ENCODE results near the gene PAM. TPM values are rescaled to one million over a fixed set of nuclear protein-coding genes. Genes with fewer than 3 reads are reported as not detected.

Gene PAM
- total RNA-seq, 2 experiments from 2014 or later: 63.4 to 65.8 TPM

GRCh38 chr5:102986074-102986473 is 231.0 kb downstream of the PAM start:
- ChIA-PET POLR2A (no interaction called here), CTCF (no interaction called here)
- ATAC-seq (no peak), DNase-seq (no peak)
- peaks cover 19% of the 10 kb centered on the region for H3K36me3 Mint-ChIP-seq (ENCODE audit: low read depth)
- no peak overlapping the region for H3K4me3 Mint-ChIP-seq
- no peak for TF ChIP-seq CTCF (IDR thresholded peaks at IDR 0.05)
- peaks cover 7% of the 10 kb centered on the region for H3K9me3 Mint-ChIP-seq
- H3K27me3 Mint-ChIP-seq: no peaks in the 10 kb centered on the region
- H3K27ac Mint-ChIP-seq: no peak overlapping the region
- intact Hi-C loops (cut with micrococcal nuclease): no loop called here
- H3K4me1 Mint-ChIP-seq (ENCODE audit: low read depth): no peaks in the 10 kb centered on the region

DNA sequence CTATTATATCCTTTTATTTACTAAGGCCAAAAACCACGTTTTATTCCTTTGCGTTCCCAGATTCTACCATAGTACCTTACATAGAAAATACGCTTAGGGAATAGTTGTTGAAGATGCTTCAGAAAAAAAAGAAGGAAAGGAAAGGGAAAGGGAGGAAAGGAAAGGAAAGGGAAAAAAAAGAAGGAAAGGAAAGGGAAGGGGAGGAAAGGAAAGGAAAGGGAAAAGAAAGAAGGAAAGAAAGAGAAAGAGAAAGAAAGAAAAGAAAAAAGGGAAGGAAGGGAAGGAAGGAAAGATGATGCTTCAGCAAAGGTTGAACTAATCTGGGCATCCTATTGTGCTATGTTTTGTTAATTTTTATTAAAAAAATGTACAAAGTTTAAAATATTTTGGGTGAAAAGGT is 233.4 kb downstream of the PAM start:
- ChIA-PET POLR2A (no interaction called here), CTCF (interaction anchor here (1.8 kb wide), 1 partner anchor 307 kb away, joined by 5 read pairs; no protein-coding TSS in a partner anchor)
- TF ChIP-seq CTCF (IDR thresholded peaks at IDR 0.05): no peak
- no peak overlapping the region for H3K4me3 Mint-ChIP-seq
- no peak for DNase-seq
- peaks cover 6% of the 10 kb centered on the region for H3K36me3 Mint-ChIP-seq (ENCODE audit: low read depth)
- intact Hi-C loops (cut with micrococcal nuclease): no loop called here
- H3K4me1 Mint-ChIP-seq (ENCODE audit: low read depth): no peaks in the 10 kb centered on the region
- H3K27ac Mint-ChIP-seq: no peak overlapping the region
- peaks cover 2% of the 10 kb centered on the region for H3K9me3 Mint-ChIP-seq
- ATAC-seq: no peak
- no peaks in the 10 kb centered on the region for H3K27me3 Mint-ChIP-seq

- no peaks in the 10 kb centered on the region for H3K9me3 Mint-ChIP-seq
- no peaks in the 10 kb centered on the region for H3K27me3 Mint-ChIP-seq
- peaks cover 14% of the 10 kb centered on the region for H3K36me3 Mint-ChIP-seq (ENCODE audit: low read depth)
- H3K4me1 Mint-ChIP-seq (ENCODE audit: low read depth): no peaks in the 10 kb centered on the region
- no peak overlapping the region for H3K4me3 Mint-ChIP-seq
- no peak overlapping the region for H3K27ac Mint-ChIP-seq
- ATAC-seq: no peak
- intact Hi-C loops (cut with micrococcal nuclease): no loop called here
- no peak for TF ChIP-seq CTCF (IDR thresholded peaks at IDR 0.05)
- no peak for DNase-seq
- ChIA-PET CTCF (no interaction called here), POLR2A (no interaction called here)
Observed at GRCh38 chr5:102991802-102992201, 236.7 kb downstream of the PAM start.

DNA sequence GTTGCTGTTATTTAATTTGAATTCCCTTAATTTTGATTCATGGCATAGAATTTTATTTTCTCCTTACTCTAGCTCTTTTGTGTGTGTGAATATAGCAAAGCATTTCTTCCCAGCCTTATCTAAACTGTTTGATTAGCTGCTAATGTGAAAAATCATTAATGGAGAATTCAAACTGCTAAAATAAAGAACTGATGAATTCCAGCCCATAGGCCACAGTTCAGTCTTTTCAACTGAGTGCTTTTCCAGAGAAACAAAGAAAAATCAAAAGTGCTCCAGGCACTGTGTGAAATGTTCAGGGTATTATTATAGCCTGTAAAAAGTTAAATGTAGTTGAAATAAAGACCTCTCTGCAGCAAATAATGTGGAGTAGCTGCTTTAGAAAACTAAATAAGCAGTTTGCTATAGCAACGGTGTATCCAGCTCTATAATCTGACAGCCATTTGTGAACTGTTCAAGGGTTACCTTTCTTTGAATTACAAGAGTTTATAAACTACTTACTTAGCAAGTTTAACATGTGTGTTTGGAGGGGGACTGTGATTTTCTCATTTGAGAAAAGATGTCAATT is 241.0 kb downstream of the PAM start:
- ATAC-seq (no peak), DNase-seq (no peak)
- Mint-ChIP-seq H3K4me1 (ENCODE audit: low read depth) (no peaks in the 10 kb centered on the region), H3K36me3 (ENCODE audit: low read depth) (peaks cover 21% of the 10 kb centered on the region), H3K27me3 (no peaks in the 10 kb centered on the region), H3K9me3 (no peaks in the 10 kb centered on the region), H3K27ac (no peak overlapping the region), H3K4me3 (no peak overlapping the region)
- TF ChIP-seq CTCF (IDR thresholded peaks at IDR 0.05): no peak
- ChIA-PET POLR2A (no interaction called here), CTCF (interaction anchor here (1.4 to 1.5 kb wide), 2 partner anchors 144 to 215 kb away, joined by 4 read pairs; no protein-coding TSS in a partner anchor)
- intact Hi-C loops (cut with micrococcal nuclease): no loop called here

- Mint-ChIP-seq H3K4me3 (no peak overlapping the region), H3K9me3 (no peaks in the 10 kb centered on the region), H3K27me3 (no peaks in the 10 kb centered on the region), H3K36me3 (ENCODE audit: low read depth) (peaks cover 17% of the 10 kb centered on the region), H3K4me1 (ENCODE audit: low read depth) (no peaks in the 10 kb centered on the region), H3K27ac (no peak overlapping the region)
- intact Hi-C loops (cut with micrococcal nuclease): no loop called here
- no peak for TF ChIP-seq CTCF (IDR thresholded peaks at IDR 0.05)
- ChIA-PET CTCF (no interaction called here), POLR2A (no interaction called here)
- no peak for DNase-seq
- ATAC-seq: no peak
Observed at GRCh38 chr5:102998224-102998623, 243.1 kb downstream of the PAM start.
